DND-41 (cell line): ENCODE results near the gene STK24.

Experiments used
- EZH2 ChIP-seq: IDR thresholded peaks from 3 replicates; pipeline ENCODE4 v1.6.1; 2012; ENCODE audit warnings: borderline replicate concordance, low read depth, mild to moderate bottlenecking, moderate library complexity, low read length, inconsistent platforms; ENCODE audit not compliant: severe bottlenecking
- TF ChIP-seq, protein P1 (sequence below): IDR thresholded peaks from 2 replicates; pipeline ENCODE4 v1.5.1; 2012; ENCODE audit warnings: borderline replicate concordance, low read length, moderate library complexity, mild to moderate bottlenecking; ENCODE audit not compliant: poor library complexity, severe bottlenecking; ENCODE audit errors: extremely low read depth

DNA sequence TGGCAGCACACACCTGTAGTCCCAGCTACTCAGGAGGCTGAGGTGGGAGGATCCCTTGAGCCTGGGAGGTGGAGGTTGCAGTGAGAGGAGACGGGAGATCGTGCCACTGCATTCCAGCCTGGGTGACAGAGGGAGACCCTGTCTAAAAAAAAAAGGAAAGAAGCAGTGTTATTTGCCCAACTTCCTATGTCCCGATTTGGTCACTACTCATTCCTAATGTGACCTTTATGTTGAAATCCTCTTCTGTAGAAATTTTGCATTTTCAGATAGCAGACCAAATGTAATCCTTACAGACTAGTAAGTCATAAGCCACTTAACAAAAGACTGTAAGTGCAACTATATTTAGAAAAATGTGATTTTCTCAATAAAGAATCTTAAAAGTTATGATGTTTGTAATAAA is 18.2 kb upstream of the STK24 start:
- TF ChIP-seq, protein P1, sequence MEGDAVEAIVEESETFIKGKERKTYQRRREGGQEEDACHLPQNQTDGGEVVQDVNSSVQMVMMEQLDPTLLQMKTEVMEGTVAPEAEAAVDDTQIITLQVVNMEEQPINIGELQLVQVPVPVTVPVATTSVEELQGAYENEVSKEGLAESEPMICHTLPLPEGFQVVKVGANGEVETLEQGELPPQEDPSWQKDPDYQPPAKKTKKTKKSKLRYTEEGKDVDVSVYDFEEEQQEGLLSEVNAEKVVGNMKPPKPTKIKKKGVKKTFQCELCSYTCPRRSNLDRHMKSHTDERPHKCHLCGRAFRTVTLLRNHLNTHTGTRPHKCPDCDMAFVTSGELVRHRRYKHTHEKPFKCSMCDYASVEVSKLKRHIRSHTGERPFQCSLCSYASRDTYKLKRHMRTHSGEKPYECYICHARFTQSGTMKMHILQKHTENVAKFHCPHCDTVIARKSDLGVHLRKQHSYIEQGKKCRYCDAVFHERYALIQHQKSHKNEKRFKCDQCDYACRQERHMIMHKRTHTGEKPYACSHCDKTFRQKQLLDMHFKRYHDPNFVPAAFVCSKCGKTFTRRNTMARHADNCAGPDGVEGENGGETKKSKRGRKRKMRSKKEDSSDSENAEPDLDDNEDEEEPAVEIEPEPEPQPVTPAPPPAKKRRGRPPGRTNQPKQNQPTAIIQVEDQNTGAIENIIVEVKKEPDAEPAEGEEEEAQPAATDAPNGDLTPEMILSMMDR = no peak
- no peak for TF ChIP-seq EZH2
